ENCODE measurements around the gene ZMYM2. TPM values are rescaled to one million over a fixed set of nuclear protein-coding genes. Genes with fewer than 3 reads are reported as not detected.

The ZMYM2 gene
- total and polyA plus RNA-seq, 10 of the 15 experiments (the other 5 are each of a cell fraction or from before 2014, with no cell fraction given): 9.5 to 60.4 (median 34.6) TPM

Other genes starting within 250 kb of the ZMYM2 start
- gene PSPC1, start 175.8 kb upstream of the ZMYM2 start, total RNA-seq (2014; rRNA removed): 68.8 and 70.0 TPM in 2 replicates
- 65.6 and 66.7 TPM in 2 replicates for gene PSPC1, start 175.8 kb upstream of the ZMYM2 start, total RNA-seq (2014; rRNA removed; fragmentation: Illumina TruSeq; extraction: Trizol)
- 59.9 and 71.5 TPM in 2 replicates for gene PSPC1, start 175.8 kb upstream of the ZMYM2 start, total RNA-seq (2021)
- gene PSPC1, start 175.8 kb upstream of the ZMYM2 start, polyA plus RNA-seq (2011; rRNA removed): 66.8 and 83.5 TPM in 2 replicates
- gene PSPC1, start 175.8 kb upstream of the ZMYM2 start, polyA plus RNA-seq (2014; fragmentation: Illumina TruSeq; extraction: Trizol): 72.7 and 74.4 TPM in 2 replicates
- gene PSPC1, start 175.8 kb upstream of the ZMYM2 start, polyA plus RNA-seq (2014; fragmentation: Nextera tagmentation; extraction: Ambion mirVana): 10 to 100 TPM; 17.7 to 28.4 TPM
- gene PSPC1, start 175.8 kb upstream of the ZMYM2 start, polyA plus RNA-seq (2014; rRNA removed): 75.8 and 76.3 TPM in 2 replicates
- gene PSPC1, start 175.8 kb upstream of the ZMYM2 start, polyA plus RNA-seq (2016; fragmentation: Nextera tagmentation; extraction: Ambion mirVana): 10 to 100 TPM; 42.7 to 42.9 TPM
- gene ZMYM5, start 95.1 kb upstream of the ZMYM2 start, total RNA-seq (2014; rRNA removed): 8.2 and 10.5 TPM in 2 replicates
- 13.3 and 14.1 TPM in 2 replicates for gene ZMYM5, start 95.1 kb upstream of the ZMYM2 start, total RNA-seq (2014; rRNA removed; fragmentation: Illumina TruSeq; extraction: Trizol)
- 8.0 and 8.1 TPM in 2 replicates for gene ZMYM5, start 95.1 kb upstream of the ZMYM2 start, total RNA-seq (2021)
- 12.4 and 23.1 TPM in 2 replicates for gene ZMYM5, start 95.1 kb upstream of the ZMYM2 start, polyA plus RNA-seq (2011; rRNA removed)
- gene ZMYM5, start 95.1 kb upstream of the ZMYM2 start, polyA plus RNA-seq (2014; fragmentation: Illumina TruSeq; extraction: Trizol): 11.8 and 13.9 TPM in 2 replicates
- gene ZMYM5, start 95.1 kb upstream of the ZMYM2 start, polyA plus RNA-seq (2014; fragmentation: Nextera tagmentation; extraction: Ambion mirVana): 1 to 10 TPM; 7.7 to 9.4 TPM
- 5.3 and 7.1 TPM in 2 replicates for gene ZMYM5, start 95.1 kb upstream of the ZMYM2 start, polyA plus RNA-seq (2014; rRNA removed)
- 10 to 100 TPM; 13.2 to 13.7 TPM for gene ZMYM5, start 95.1 kb upstream of the ZMYM2 start, polyA plus RNA-seq (2016; fragmentation: Nextera tagmentation; extraction: Ambion mirVana)
- gene GJA3, start 202.3 kb downstream of the ZMYM2 start, total RNA-seq (2014; rRNA removed): 0.11 TPM in 1 of 2 replicates, not detected in the other
- 0.05 TPM in 1 of 2 replicates, not detected in the other for gene GJA3, start 202.3 kb downstream of the ZMYM2 start, total RNA-seq (2014; rRNA removed; fragmentation: Illumina TruSeq; extraction: Trizol)
- not detected in 2 replicates for gene GJA3, start 202.3 kb downstream of the ZMYM2 start, total RNA-seq (2021)
- gene GJA3, start 202.3 kb downstream of the ZMYM2 start, polyA plus RNA-seq (2011; rRNA removed): 0.08 and 0.17 TPM in 2 replicates
- 0.04 TPM in 1 of 2 replicates, not detected in the other for gene GJA3, start 202.3 kb downstream of the ZMYM2 start, polyA plus RNA-seq (2014; fragmentation: Illumina TruSeq; extraction: Trizol)
- not detected for gene GJA3, start 202.3 kb downstream of the ZMYM2 start, polyA plus RNA-seq (2014; fragmentation: Nextera tagmentation; extraction: Ambion mirVana)
- gene GJA3, start 202.3 kb downstream of the ZMYM2 start, polyA plus RNA-seq (2014; rRNA removed): 0.03 TPM in 2 replicates
- gene GJA3, start 202.3 kb downstream of the ZMYM2 start, polyA plus RNA-seq (2016; fragmentation: Nextera tagmentation; extraction: Ambion mirVana): under 1 TPM in 1 of 2 experiments, not detected in 1; 0.03 TPM
- 0.16 and 0.28 TPM in 2 replicates for gene GJB2, start 234.2 kb downstream of the ZMYM2 start, total RNA-seq (2014; rRNA removed)
- 0.28 and 0.31 TPM in 2 replicates for gene GJB2, start 234.2 kb downstream of the ZMYM2 start, total RNA-seq (2014; rRNA removed; fragmentation: Illumina TruSeq; extraction: Trizol)
- gene GJB2, start 234.2 kb downstream of the ZMYM2 start, total RNA-seq (2021): 0.24 and 0.44 TPM in 2 replicates
- 0.56 and 1.1 TPM in 2 replicates for gene GJB2, start 234.2 kb downstream of the ZMYM2 start, polyA plus RNA-seq (2011; rRNA removed)
- gene GJB2, start 234.2 kb downstream of the ZMYM2 start, polyA plus RNA-seq (2014; fragmentation: Illumina TruSeq; extraction: Trizol): 0.24 and 0.28 TPM in 2 replicates
- under 1 TPM in 1 of 2 experiments, not detected in 1; 0.07 TPM for gene GJB2, start 234.2 kb downstream of the ZMYM2 start, polyA plus RNA-seq (2014; fragmentation: Nextera tagmentation; extraction: Ambion mirVana)
- 0.06 and 0.27 TPM in 2 replicates for gene GJB2, start 234.2 kb downstream of the ZMYM2 start, polyA plus RNA-seq (2014; rRNA removed)
- under 1 TPM; 0.57 to 0.59 TPM for gene GJB2, start 234.2 kb downstream of the ZMYM2 start, polyA plus RNA-seq (2016; fragmentation: Nextera tagmentation; extraction: Ambion mirVana)